WERI-Rb-1 (cell line): ENCODE data around the gene ATRN.

Experiments
- DNase-seq: peaks from one replicate; pipeline ENCODE4 v3.0.0-alpha.2; 2020
- H3K27ac ChIP-seq: fragments of 250-450 bp; sonication (Bioruptor Pico); 2 replicates; pipeline ENCODE4 v1.5.1; 2020; ENCODE audit warnings: mild to moderate bottlenecking, moderate library complexity
- H3K27me3 ChIP-seq: fragments of 250-450 bp; sonication (Bioruptor Pico); 2 replicates; pipeline ENCODE4 v1.5.1; 2021; ENCODE audit warnings: mild to moderate bottlenecking, low read depth, moderate library complexity; ENCODE audit not compliant: insufficient read depth, severe bottlenecking
- H3K36me3 ChIP-seq: fragments of 250-450 bp; sonication (Bioruptor Pico); 2 replicates; pipeline ENCODE4 v1.5.1; 2020; ENCODE audit warnings: mild to moderate bottlenecking, moderate library complexity
- H3K4me3 ChIP-seq: 2 replicates; pipeline ENCODE4 v1.5.1; 2011; ENCODE audit warnings: low read depth, mild to moderate bottlenecking, control low read depth, low read length
- H3K9me3 ChIP-seq: fragments of 250-450 bp; sonication (Bioruptor Pico); 2 replicates; pipeline ENCODE4 v1.5.1; 2021; ENCODE audit warnings: mild to moderate bottlenecking, moderate library complexity; ENCODE audit not compliant: severe bottlenecking
- CTCF ChIP-seq: IDR thresholded peaks from 2 replicates; pipeline ENCODE4 v1.5.1; 2011; ENCODE audit warnings: low read depth, mild to moderate bottlenecking, control low read depth, inconsistent platforms, low read length

ATRN gene

GRCh38 chr20:3685341-3685740, 214.5 kb downstream of the ATRN start:
- Histone ChIP-seq H3K4me3 (no peak overlapping the region), H3K36me3 (no peaks in the 10 kb centered on the region), H3K27ac (no peak overlapping the region), H3K27me3 (no peaks in the 10 kb centered on the region), H3K9me3 (no peaks in the 10 kb centered on the region)
- no peak for TF ChIP-seq CTCF
- DNase-seq = no peak

GRCh38 chr20:3686421-3686820, 215.6 kb downstream of the ATRN start:
- TF ChIP-seq CTCF = no peak
- DNase-seq = no peak
- Histone ChIP-seq H3K27me3 (no peaks in the 10 kb centered on the region), H3K27ac (no peak overlapping the region), H3K36me3 (no peaks in the 10 kb centered on the region), H3K4me3 (no peak overlapping the region), H3K9me3 (no peaks in the 10 kb centered on the region)

GRCh38 chr20:3686867-3687321, 216.1 kb downstream of the ATRN start:
- Histone ChIP-seq H3K27ac (no peak overlapping the region), H3K27me3 (no peaks in the 10 kb centered on the region), H3K36me3 (no peaks in the 10 kb centered on the region), H3K4me3 (no peak overlapping the region), H3K9me3 (no peaks in the 10 kb centered on the region)
- no peak for TF ChIP-seq CTCF
- no peak for DNase-seq

GRCh38 chr20:3687655-3688054, 216.8 kb downstream of the ATRN start:
- no peak overlapping the region for H3K4me3 ChIP-seq

GRCh38 chr20:3689978-3690377, 219.2 kb downstream of the ATRN start:
- no peaks in the 10 kb centered on the region for H3K36me3 ChIP-seq
- no peaks in the 10 kb centered on the region for H3K27me3 ChIP-seq
- H3K9me3 ChIP-seq = no peaks in the 10 kb centered on the region
- no peak overlapping the region for H3K27ac ChIP-seq
- no peak overlapping the region for H3K4me3 ChIP-seq
- TF ChIP-seq CTCF = no peak
- DNase-seq = no peak

More at GRCh38 chr20:3687655-3688054, 216.8 kb downstream of the ATRN start:
- no peak for DNase-seq
- no peak for TF ChIP-seq CTCF
- Histone ChIP-seq H3K36me3 (no peaks in the 10 kb centered on the region), H3K9me3 (no peaks in the 10 kb centered on the region), H3K27me3 (no peaks in the 10 kb centered on the region), H3K27ac (no peak overlapping the region)

GRCh38 chr20:3690413-3690812, 219.6 kb downstream of the ATRN start:
- Histone ChIP-seq H3K27me3 (no peaks in the 10 kb centered on the region), H3K36me3 (no peaks in the 10 kb centered on the region), H3K27ac (no peak overlapping the region), H3K9me3 (no peaks in the 10 kb centered on the region), H3K4me3 (no peak overlapping the region)
- no peak for DNase-seq
- TF ChIP-seq CTCF = no peak
